VCaP (cell line): Measurements from ENCODE around the gene HSD17B3.
"Not testable (repeated sequence)": the region's sequence is repeated elsewhere in the genome, so short reads cannot be mapped to it uniquely, and the experiment has no call there.

Experiments used
- H3K27ac ChIP-seq: fragments of 450-650 bp; 2 replicates; pipeline ENCODE4 v1.5.1; 2017
- CTCF ChIP-seq: fragments of 450-650 bp; conservative IDR thresholded peaks from 2 replicates; pipeline ENCODE4 v1.5.1; 2017; ENCODE audit warnings: mild to moderate bottlenecking, moderate library complexity

HSD17B3 gene

GRCh38 chr9:96202971-96203780, 98.8 kb downstream of the HSD17B3 start:
- H3K27ac ChIP-seq: no peak overlapping the region
- TF ChIP-seq CTCF: no peak

DNA sequence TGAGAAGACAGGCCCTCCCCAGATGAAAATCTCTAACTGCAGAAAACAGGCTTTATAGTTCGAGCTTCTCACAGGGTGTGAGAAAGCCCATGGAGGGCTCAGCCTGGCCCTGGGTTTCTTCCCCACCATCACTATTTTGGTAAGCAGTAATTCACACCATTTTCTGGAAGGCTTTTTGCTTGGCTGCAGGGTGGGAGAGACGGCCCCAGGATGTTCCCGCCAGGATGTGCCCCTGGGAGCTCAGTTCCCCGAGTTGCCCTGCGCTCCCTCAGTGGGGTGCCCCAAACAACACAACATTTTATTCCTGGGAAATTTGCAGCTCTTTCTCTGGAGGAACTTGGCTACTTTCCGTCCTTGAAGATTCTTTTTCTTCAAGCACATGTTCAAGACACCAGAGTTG, 100.8 kb downstream of the HSD17B3 start:
- no peak overlapping the region for H3K27ac ChIP-seq
- no peak for TF ChIP-seq CTCF

GRCh38 chr9:96199006-96199405, 103.0 kb downstream of the HSD17B3 start:
- no peak for TF ChIP-seq CTCF
- H3K27ac ChIP-seq: no peak overlapping the region

GRCh38 chr9:96195541-96195940, 106.4 kb downstream of the HSD17B3 start:
- TF ChIP-seq CTCF: no peak
- no peak overlapping the region for H3K27ac ChIP-seq

- TF ChIP-seq CTCF: no peak
- H3K27ac ChIP-seq: no peak overlapping the region
These were observed 108.7 kb downstream of the HSD17B3 start for GRCh38 chr9:96193236-96193755.

DNA sequence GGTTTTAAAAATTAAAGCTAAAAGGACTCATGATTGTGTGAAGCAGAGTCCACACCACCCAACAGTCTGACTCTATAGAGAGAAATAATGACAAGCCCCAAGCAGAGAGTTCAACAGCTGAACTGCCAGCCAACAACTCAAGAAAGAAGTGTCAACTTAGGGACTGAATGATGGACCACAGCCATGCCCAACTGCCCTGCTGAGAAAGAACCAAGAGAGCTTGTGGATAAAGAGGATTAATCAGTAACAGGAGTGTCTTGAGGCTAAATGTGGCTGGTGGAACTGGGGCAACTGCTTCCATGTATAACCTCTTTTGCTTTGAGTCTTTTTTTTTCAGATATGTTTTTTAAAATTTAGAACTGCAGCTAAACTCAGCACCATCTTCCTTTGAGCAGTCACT, 109.3 kb downstream of the HSD17B3 start:
- no peak overlapping the region for H3K27ac ChIP-seq
- no peak for TF ChIP-seq CTCF

DNA sequence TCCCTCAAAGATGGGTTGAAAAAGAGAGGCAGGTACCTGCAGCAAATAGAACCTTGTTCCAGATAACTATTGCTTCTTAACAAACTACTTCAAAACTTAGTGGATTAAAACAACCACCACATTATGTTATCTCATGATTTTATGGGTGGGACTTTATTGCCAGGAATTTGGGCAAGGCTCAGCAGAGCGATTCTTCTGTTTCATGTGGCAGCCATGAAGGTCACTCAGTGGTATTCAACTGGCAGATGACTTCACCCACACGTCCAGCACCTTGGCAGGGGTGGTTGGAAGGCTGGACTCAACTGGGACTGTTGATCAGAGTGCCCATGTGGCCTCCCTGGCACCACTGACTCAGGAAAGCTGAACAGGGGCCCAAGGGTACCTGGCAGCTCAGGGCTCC, 112.0 kb downstream of the HSD17B3 start:
- no peak for TF ChIP-seq CTCF
- no peak overlapping the region for H3K27ac ChIP-seq

- not testable (repeated sequence) for H3K27ac ChIP-seq
These were observed 112.4 kb downstream of the HSD17B3 start for GRCh38 chr9:96189581-96189980.
